ENCODE measurements around the gene ATP11A. TPM values are rescaled to one million over a fixed set of nuclear protein-coding genes. Genes with fewer than 3 reads are reported as not detected.

ATP11A gene
- total RNA-seq, 1 experiment from 2014 or later: 65.3 TPM

DNA sequence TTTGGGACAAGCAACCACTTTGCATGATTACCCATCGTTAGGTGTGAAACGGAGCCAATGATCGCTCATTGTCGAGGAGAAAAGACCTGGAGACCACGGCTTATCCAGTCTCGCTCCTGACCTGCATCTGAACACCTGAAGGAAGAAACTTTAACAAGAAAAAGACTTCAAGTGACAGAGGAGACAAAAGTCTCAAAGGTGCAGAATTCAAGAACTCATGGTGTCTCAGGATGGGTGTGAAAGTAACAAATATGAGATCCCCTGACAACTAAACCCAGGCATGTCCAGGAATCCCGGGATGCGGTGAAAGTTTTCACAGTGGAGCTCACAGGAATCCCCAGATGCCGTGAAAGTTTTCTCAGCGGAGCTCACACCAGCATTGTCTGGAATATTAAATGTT is 6.3 kb upstream of the ATP11A start:
- Histone ChIP-seq H3K23ac (ENCODE audit: insufficient read length, low read depth, low read length) (no peak overlapping the region), H3K9ac (ENCODE audit: extremely low read depth, insufficient read length, low read length) (no peak overlapping the region), H3K14ac (ENCODE audit: insufficient read depth, low read length) (no peak overlapping the region), H3K23me2 (ENCODE audit: insufficient read length, low read depth, low read length, poor library complexity, severe bottlenecking) (no peaks in the 10 kb centered on the region), H4K8ac (replicated peaks; ENCODE audit: insufficient read length, low read depth, low read length) (no peak overlapping the region), H2BK5ac (ENCODE audit: insufficient read length, low read length) (no peak overlapping the region), H3K9me3 (ENCODE audit: control insufficient read depth, low read depth, low read length) (no peaks in the 10 kb centered on the region), H4K91ac (ENCODE audit: insufficient read length, low read depth, low read length) (no peak overlapping the region), H2AK5ac (ENCODE audit: insufficient read length, low read length) (no peak overlapping the region), H3K18ac (ENCODE audit: insufficient read length, low read depth, low read length) (no peak overlapping the region), H2BK120ac (ENCODE audit: low read depth, low read length, poor library complexity, severe bottlenecking) (no peak overlapping the region), H4K20me1 (ENCODE audit: control insufficient read depth, insufficient read depth, insufficient read length) (no peaks in the 10 kb centered on the region), H3K4me1 (ENCODE audit: insufficient read depth, low read length) (no peaks in the 10 kb centered on the region; the same call in 1 of the 2 replicates), H3K4me2 (ENCODE audit: insufficient read depth, insufficient read length, low read length) (no peak overlapping the region), H3K79me2 (ENCODE audit: insufficient read depth, low read length) (no peaks in the 10 kb centered on the region), H3K4ac (ENCODE audit: low read depth, low read length) (no peak overlapping the region), H2BK20ac (ENCODE audit: low read depth, low read length, poor library complexity, severe bottlenecking) (no peak overlapping the region), H3T11ph (ENCODE audit: low read length) (no peak overlapping the region), H3K27ac (ENCODE audit: insufficient read length, low read depth, low read length) (no peak overlapping the region), H3K27me3 (ENCODE audit: insufficient read depth, low read length) (no peaks in the 10 kb centered on the region), H2BK12ac (ENCODE audit: insufficient read length, low read depth, low read length) (no peak overlapping the region), H2BK15ac (ENCODE audit: low read depth, low read length) (no peak overlapping the region), H3K56ac (ENCODE audit: insufficient read length, low read depth, low read length) (no peak overlapping the region), H3K79me1 (ENCODE audit: insufficient read depth, low read depth, low read length, poor library complexity, severe bottlenecking) (no peaks in the 10 kb centered on the region), H2AFZ (ENCODE audit: low read length) (no peak overlapping the region), H4K5ac (ENCODE audit: insufficient read length, low read depth, low read length) (no peak overlapping the region)
- Mint-ChIP-seq H3K4me3 (no peak overlapping the region), H3K27ac (no peak overlapping the region), H3K9me3 (peaks cover 7% of the 10 kb centered on the region in 2 experiments; a peak in 4 of 5 replicates), H3K36me3 (ENCODE audit: insufficient read depth in 1 of 3, low read depth in 3 of 3) (peaks cover 0 to 6% (median 3%) of the 10 kb centered on the region in 3 experiments; a peak in 2 of 7 replicates), H3K4me1 (peaks cover 11% of the 10 kb centered on the region in 2 experiments), H3K27me3 (ENCODE audit: low read depth) (peaks cover 17% of the 10 kb centered on the region)
- no CpG with 5 or more reads among the region's 10 CpGs for WGBS (ENCODE audit: extremely low coverage, insufficient read length, low lambda C conversion rate)
- TF ChIP-seq, protein P1, sequence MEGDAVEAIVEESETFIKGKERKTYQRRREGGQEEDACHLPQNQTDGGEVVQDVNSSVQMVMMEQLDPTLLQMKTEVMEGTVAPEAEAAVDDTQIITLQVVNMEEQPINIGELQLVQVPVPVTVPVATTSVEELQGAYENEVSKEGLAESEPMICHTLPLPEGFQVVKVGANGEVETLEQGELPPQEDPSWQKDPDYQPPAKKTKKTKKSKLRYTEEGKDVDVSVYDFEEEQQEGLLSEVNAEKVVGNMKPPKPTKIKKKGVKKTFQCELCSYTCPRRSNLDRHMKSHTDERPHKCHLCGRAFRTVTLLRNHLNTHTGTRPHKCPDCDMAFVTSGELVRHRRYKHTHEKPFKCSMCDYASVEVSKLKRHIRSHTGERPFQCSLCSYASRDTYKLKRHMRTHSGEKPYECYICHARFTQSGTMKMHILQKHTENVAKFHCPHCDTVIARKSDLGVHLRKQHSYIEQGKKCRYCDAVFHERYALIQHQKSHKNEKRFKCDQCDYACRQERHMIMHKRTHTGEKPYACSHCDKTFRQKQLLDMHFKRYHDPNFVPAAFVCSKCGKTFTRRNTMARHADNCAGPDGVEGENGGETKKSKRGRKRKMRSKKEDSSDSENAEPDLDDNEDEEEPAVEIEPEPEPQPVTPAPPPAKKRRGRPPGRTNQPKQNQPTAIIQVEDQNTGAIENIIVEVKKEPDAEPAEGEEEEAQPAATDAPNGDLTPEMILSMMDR (conservative IDR thresholded peaks at IDR 0.05): no peak
- no peak for DNase-seq

All from H9 (cell line).